GM18507 (cell line): ENCODE measurements around the gene SBF1.

Experiments used
- DNase-seq: peaks from one replicate; pipeline ENCODE4 v3.0.0; 2011; ENCODE audit warnings: low read depth; ENCODE audit not compliant: insufficient read length; ENCODE audit errors: extremely low spot score
- FAIRE-seq: peaks from 2 replicates; lab custom pipeline; 2011; peaks lifted over from hg19 to GRCh38; lab: Jason Lieb, UNC

Gene SBF1

DNA sequence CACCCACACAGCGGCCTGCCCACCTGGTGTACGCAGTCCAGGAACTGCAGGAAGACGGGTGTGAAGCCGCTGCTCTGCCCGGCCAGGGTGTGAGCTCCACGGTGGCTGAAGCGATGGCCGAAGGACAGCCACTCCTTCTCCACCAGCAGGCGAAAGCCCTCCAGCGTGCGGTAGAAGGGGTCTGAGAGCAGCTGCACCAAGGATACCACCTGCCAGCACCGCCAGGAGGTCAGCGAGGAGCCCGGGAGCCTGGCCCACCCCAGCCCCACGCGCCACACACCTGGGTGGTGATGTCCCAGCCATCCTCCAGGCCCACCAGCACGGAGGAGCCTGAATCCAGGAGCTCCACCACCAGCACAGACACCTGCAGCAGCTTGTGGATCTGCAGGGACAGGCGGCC, 19.6 kb downstream of the SBF1 start:
- DNase-seq, result no peak
- no peak for FAIRE-seq

DNA sequence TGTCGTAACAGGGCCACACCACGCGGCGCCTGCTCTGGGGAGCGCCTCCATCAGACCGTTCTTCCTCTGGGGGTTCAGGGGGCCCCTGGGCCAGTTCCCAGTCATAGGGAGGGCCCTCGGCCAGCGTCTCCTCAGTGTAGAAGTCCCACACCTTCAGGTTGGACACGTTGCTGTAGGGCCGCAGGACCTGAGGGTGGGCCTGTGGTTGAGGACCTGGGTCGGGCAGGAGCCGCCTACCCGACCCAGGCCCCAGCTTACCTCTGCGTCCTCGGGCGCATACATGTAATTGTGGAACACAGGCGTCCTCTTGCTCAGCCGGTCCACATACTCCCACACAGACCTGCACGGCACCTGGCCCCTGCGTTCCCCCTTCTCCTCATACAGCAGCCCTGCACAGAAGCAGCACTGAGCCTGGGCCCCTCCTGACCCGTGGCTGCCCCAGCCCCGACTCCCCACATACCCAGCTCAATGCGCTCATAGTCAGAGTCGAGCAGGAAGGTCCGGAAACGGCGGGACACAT, 20.2 kb downstream of the SBF1 start:
- DNase-seq (no peak), FAIRE-seq (no peak)

DNA sequence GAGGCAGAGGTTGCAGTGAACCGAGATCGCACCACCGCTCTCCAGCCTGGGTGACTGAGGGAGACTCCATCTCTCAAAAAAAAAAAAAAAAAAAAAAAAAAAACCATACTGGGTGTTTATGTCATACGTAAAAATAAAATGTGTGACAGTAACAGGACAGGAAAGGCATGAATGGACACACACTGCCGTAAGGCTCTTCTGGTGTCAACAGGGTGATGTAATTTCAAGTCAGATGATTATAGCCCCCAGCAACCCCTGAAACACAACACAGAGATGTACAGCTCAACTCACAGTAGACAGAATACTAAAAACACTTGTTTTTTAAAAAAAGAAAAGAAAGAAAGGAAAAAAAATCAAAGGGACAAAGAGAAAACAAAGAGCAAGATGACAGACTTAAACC, 22.2 kb downstream of the SBF1 start:
- FAIRE-seq (no peak), DNase-seq (no peak)

DNA sequence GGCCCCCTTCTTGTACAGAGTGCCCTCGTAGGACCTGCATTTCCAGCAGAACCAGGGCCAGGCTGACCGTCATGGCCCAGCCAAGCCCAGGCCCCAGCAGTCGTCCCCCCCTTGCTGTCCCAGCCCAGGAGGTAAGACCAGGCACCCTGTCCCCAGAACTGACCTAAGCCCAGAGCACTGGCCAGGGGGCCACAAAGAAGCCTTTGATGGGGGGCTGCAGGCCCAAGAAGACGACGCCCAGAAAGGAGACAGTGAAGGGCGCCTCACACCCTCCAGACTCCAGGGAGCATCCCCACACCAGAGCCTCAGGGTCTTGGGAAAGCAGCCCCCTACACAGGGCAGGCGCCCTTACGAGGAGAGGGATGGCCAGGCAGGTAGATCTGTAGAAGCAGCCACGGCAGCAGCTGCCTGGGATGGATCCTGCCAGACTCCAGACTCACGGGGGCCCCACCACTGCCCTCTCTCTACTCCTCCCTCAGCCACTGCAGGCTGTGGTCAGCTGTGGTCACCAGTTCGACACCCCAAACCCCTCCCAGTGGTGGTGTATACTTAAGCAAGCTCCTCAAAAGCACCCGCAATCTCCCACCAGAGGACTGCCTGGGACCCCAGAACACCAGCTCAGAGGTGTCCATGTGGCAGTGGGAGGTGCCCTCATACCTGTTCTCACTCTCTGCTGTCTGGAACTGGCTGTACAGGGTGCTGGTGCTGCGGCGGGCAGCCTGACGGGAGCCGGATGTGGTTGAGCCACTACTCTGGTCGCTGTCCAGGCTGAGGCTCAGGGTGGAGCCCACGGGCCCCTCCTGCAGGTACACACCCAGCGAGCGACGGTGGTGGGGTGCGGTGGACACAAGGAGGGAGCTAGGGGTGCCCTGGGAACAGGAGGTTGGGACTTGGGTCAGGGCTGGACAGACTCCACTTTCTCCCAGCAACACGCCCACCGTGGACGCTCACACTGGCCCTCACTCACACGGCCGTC, 27.0 kb downstream of the SBF1 start:
- DNase-seq (no peak), FAIRE-seq (no peak)

DNA sequence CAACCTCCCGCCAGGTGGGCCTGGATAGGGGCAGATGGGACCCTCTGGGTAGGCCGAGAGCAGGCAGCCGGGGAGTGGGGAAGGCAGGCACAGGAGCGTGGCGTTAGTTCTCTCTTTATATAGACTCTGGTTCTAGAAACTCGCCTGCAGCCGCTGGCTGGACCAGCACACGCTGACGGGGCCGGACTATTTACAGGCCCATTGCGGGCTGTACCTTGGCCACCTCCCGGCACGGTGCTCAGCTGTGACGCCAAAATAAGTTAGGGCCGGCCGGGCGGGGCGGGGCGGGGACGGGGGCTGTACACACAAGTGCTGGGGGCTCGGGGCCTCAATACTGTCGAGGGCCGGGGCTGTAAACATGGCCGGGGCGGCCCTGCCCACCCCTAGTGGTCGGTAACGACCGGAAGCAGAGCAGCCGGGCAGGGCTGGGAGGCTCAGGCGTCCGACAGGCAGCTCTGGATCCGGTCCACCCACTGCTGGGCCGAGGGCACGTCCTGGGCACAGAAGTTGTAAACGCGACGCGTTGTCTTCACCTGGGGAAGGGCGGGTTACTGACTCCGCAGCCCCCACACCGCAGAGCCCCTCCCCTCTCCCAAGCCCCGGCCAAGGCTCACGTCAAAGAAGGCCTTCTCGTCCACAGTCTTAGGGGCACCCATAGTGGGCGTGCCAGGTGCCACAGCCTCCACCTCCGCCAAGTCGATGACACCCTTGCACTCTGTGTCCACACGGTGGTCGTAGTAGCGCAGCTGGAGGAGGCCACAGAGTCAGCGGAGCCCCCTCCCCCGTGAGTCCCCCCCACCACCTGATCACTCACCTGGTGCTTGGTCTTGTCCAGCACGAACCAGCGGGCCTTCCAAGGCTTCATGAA, 27.9 kb downstream of the SBF1 start:
- FAIRE-seq, result no peak
- DNase-seq, result no peak

DNA sequence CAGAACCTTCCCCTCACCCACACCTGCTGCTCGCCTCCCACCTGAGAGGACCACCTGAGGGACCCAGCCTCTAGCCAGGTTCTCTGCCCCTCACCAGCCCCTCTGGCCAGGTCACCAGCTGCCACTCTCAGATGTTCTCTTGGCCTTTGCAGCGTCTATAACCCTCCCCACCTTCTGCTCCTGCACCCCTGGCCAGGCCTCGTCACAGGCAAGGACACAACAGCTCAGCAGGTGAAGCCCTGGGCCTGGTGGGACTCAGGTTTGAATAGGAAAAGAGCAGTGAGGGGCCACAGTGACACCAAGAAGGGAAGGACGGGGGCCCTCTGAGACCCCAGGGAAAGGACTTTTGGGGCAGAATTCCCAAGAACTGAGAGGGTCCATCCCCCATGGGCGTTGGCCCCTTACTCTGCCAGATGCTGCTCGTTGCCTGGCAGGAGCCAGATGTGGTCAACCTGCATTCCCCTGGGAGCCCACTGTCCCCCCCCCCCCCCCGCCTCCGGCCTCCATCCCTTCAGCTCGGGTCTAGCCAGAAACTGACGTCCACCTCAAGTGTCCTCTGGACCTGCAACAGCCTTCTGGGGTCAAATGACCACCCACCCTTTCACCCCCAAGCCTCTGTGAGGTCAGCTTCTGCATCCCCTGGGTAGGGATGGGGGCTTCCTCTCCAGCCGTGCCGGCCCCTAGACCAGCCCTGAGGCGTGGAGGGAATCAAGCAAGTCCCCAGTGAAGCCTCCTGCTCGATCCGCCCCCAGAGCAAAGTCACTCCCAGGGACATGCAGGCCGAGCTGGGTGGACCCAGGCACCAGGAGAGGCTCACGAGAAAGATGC, 28.7 kb downstream of the SBF1 start:
- DNase-seq, result no peak
- FAIRE-seq, result no peak

DNA sequence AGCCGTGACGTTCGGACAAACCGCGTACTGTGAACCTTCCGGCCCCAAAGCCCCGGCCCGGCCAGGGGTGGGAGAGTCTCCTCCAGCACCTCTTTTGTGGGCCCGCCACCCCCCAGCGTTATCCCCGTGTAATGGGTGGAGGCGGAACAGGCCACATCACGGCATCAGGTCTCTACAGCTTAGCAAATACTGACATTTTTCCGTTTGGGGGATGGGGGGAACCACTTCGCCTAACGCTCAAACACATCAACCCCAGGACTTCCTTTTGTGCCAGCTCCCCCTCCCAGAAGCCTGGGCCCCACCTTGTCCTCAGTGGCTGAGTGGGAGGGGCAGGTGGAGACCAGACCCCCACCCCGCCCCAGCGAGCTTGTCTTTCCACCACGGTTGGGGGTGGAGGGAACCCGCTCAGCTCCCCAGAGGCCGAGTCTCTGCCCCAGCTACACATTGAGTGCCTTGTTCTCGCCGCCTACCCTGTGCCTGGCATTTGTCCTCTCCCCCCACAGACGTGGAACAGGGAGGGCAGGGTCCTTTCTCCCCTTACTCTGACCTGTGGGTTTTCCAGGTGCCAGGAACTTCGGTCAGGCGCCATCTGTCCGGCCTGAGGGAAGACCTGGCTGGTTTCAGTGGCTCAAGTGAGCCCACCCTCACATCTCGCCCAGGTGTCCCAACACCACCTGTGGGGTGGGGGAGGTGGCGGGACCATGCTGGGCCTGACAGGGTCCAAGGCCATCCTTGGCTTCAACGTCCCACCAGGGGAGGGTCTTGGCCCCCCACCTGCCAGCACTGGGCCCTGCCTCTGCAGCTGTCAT, 29.6 kb downstream of the SBF1 start:
- no peak for DNase-seq
- FAIRE-seq, result no peak

DNA sequence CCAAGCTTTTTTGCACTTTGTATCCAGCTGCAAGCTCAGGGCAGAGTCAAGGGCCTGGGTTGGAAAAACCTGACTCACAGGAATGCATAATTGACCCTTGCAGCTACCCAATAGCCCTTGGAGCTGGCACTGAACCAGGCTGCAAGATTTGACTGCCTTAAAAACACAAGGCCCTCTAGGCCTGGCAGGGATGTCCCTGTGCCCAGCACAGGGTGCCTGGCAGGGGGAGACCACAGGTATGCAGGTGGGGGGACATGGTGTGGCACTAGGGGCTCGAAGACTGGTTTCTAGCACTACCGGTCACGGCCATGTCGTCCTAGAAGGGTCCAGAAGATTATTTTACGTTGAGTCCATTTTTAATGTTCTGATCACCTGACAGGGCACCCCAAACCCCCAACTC, 30.2 kb downstream of the SBF1 start:
- DNase-seq (no peak), FAIRE-seq (no peak)

DNA sequence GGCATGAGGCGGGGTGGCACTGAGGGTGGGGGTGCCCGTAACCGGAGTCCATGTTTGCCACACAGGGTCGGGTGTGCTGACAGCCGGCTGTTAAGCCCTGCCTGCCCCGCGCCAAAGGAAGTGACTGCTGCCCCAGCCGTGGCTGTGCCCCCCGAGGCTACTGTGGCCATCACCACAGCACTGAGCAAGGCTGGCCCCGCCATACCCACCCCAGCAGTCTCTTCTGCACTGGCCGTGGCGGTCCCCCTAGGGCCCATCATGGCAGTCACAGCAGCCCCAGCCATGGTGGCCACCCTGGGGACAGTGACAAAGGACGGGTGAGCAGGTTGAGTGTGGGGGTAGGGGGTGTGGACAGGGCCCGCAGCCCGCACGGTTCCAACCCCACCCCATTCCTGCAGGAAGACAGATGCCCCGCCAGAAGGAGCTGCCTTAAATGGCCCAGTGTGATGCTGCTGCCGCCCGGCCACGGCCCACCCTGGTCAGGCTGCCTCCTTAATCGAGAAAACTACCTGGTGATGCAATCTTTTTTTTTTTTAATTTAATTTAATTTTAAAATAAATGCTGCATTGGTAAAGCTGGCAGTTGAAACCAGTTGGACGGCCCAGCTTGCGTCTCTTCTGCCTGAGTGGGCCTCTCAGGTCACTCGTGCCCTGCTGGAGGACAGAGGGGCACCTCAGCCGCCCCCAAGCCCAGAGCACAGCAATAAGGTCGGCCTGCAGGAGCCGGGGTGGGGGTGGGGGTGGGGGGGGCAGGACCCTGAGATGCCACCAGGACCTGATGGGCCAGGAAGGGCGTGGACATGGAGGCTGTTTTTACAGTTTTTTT, 30.8 kb downstream of the SBF1 start:
- no peak for DNase-seq
- FAIRE-seq, result no peak

DNA sequence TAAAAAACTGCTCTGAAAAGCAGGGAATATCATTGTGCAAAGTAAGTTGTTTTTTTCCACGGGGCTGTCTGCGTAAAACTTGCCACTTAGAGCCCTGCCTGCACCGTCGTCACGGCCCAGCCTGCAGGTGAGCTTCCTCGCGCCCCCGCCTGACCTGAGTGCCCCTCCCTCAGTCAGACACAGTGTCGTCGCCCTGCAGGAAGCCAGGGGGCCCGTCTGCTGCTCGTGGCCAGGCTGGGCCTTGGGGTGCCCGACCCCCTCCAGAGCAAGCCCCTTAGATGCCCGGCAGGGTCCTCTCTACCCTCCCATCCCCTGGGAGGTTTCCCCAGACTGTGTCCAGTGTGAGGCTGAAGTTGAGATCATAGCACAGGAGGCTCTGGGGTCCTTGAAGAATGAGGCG, 31.6 kb downstream of the SBF1 start:
- FAIRE-seq, result no peak
- DNase-seq, result no peak

DNA sequence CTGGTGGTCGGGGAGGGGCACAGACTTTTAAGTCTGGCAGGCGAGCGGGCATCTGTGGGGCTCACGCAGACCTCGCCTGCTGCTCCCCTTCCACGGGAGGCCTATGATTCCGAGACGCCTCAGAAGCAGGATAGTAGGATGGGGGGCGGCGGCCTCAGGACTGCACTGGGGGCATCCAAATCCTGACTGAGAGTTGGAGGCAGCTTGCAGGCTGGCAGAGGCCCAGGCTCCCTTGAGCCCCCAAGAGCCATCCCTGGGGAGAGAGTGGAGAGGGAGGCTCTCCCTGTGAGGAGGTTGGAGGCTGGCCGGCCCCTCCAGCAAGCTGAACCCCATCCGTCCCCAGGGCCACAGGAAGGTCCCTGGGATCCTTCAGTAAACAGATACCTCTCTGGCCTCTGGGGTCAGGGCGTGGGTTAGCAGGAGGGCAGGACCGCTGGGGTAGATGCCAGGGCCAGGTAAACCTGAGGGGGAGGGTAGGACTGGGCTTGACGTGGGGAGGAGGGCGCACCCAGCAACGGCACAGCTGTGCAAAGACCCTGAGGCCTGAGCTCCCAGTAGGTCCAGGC, 33.3 kb downstream of the SBF1 start:
- no peak for DNase-seq
- no peak for FAIRE-seq

DNA sequence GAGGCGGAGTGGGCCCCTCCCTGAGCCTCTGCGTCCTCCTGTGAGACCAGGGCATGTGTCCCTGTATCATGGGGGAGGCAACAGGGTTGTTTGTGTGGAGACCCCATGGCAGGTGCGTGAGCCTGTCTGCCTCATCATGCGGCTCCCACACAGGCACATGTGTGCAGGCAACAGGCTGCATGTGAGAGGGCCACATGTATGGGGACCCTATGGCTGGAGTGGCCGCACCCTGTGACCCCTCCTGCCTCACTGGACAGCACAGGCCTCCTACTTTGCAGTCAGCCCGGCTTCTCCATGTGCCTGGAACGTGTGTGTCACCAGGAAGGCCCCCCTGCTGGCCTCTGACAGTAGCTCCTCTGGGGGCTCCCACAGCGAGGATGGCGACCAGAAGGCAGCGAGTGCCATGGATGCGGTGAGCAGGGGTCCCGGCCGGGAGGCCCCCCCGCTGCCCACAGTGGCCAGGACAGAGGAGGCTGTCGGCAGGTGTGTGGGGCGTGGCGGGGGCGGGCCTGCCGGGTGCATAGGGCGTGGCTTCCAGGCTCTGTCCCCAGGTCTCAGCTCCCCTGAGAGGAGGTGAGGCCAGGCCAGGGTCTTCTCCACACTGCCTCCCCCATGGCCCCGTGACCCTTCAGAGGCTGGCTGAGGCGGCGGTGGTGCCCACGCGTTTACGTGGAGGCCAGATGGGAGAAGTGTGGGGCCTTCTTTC, 34.1 kb downstream of the SBF1 start:
- FAIRE-seq, result no peak
- no peak for DNase-seq

DNA sequence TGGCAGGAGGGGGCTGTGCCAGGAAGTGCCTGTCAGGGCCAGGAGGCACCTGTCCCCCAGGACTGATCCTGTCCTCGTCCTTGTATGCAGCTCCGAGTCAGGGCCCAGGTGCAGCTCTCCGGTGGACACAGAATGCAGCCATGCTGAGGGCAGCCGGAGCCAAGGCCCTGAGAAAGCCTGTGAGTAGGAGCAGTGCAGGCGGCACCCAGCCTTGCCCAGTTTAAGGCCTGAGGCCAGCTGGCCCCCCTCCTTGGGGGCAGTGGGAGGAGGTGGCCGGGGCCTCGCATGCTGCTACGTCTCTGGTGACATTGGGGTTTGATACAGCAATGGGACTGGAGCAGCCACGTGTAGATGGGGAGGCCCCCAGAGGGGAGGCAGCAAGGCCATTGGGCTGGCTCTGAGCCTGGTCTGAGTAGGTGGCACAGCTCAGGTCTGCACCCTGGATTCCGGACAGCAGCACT, 34.9 kb downstream of the SBF1 start:
- no peak for DNase-seq
- no peak for FAIRE-seq

DNA sequence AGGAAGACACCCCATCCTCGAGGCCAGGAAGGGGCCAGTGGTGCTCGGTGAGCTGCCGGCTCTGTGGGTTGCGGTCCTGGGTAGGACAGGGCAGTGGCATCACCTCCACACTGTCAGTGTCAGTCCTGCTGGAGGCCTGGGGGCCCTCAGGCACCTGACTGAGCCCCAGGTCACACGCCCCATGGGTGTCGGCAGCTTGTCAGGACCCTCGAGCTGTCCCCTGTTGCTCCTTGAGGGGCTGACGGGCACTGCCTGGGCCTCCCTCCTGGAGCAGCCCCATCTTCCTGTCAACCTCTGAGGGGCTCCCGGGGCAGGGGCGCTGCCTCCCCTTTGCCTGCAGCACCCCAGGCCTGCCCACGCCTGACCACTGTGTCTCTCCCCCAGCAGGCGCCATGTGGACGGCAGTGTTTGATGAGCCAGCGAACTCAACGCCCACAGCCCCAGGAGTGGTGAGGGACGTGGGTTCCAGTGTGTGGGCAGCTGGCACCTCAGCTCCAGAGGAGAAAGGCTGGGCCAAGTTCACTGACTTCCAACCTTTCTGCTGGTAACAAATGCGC, 35.4 kb downstream of the SBF1 start:
- FAIRE-seq, result no peak
- no peak for DNase-seq

DNA sequence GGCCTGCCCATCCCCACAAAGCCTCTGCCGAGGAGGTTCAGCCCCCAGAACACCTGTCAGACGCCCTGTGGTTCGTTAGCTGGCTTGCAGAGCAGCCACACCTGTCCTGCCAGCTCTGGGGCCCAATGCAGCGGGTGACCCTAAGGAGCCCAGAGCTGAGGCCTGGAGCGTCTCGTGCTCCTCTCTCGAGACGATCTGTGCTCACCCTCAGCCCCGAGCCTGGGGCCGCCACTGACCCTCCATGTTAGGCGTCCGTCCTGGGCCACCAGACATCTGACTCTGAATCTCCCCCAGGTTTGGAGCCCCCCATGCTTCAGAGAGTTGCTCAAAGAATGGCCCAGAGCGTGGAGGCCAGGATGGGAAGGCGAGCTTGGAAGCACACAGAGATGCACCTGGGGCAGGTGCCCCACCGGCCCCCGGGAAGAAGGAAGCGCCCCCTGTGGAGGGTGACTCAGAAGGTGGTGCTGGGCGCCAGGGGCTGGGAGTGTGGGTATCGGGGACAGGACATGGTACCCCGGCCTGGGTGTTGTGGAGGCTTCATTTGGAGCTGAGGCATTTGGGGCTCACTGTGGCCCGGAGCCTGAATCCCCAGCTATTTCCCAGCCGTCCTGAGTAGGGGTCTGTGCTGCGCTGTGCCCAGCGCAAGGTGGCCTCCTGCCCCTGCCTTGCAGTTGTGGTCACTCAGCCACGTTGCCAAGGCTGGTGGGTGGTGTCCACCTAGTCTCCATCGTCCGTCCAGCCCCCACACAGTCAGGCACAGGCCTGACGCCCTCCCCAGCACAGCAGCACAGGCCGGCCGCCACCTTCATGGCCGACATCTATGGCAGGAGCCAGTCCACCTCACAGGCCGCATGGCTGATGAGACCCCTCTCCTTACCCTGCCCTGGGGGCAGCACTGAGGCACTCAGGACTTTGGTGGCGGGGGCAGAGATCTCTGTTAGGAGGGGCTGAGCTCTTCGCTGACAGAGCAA, 36.2 kb downstream of the SBF1 start:
- FAIRE-seq (no peak), DNase-seq (no peak)
